Fibroblast of the aortic adventitia (primary cell): ENCODE results near the gene GDI2. TPM values are rescaled to one million over a fixed set of nuclear protein-coding genes. Genes with fewer than 3 reads are reported as not detected.
"Not testable (repeated sequence)": the region's sequence is repeated elsewhere in the genome, so short reads cannot be mapped to it uniquely, and the experiment has no call there.

Source experiments
- DNase-seq: peaks from one replicate; pipeline ENCODE4 v3.0.0-alpha.2; 2010; ENCODE audit warnings: low read depth
- H3K4me3 ChIP-seq: 2 replicates; pipeline ENCODE4 v1.5.1; 2011; ENCODE audit warnings: low read depth, mild to moderate bottlenecking, control low read depth, low read length, moderate library complexity
- total RNA-seq: library from RNA; depleted of rRNA; stranded (reverse); fragments of >200 nt; gene quantifications from 2 replicates; pipeline ENCODE4 v1.2.3, GENCODE V29; 2012; ENCODE audit warnings: low replicate concordance
- TF ChIP-seq, protein P1 (sequence below): IDR thresholded peaks from 2 replicates; pipeline ENCODE4 v1.5.1; 2011; ENCODE audit warnings: mild to moderate bottlenecking, low read length, control low read depth, inconsistent platforms; ENCODE audit not compliant: insufficient read depth

The GDI2 gene
- total RNA-seq, 1 donor = 482 TPM

DNA sequence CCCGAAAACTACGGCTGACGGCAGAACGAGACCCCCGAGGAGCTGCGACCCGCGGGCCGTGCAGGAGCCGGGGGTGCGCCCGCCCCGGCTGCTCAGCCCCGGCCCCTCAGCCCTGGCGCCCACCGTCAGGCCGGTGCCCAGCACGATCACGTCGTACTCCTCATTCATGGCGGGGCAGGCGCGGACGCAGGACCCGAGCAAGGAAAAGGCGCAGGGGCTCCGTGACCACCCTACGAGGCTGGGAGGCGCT lies 218 bp downstream of the GDI2 start:
- peak overlapping the region; percentile 93 for H3K4me3 ChIP-seq
- TF ChIP-seq, protein P1, sequence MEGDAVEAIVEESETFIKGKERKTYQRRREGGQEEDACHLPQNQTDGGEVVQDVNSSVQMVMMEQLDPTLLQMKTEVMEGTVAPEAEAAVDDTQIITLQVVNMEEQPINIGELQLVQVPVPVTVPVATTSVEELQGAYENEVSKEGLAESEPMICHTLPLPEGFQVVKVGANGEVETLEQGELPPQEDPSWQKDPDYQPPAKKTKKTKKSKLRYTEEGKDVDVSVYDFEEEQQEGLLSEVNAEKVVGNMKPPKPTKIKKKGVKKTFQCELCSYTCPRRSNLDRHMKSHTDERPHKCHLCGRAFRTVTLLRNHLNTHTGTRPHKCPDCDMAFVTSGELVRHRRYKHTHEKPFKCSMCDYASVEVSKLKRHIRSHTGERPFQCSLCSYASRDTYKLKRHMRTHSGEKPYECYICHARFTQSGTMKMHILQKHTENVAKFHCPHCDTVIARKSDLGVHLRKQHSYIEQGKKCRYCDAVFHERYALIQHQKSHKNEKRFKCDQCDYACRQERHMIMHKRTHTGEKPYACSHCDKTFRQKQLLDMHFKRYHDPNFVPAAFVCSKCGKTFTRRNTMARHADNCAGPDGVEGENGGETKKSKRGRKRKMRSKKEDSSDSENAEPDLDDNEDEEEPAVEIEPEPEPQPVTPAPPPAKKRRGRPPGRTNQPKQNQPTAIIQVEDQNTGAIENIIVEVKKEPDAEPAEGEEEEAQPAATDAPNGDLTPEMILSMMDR = no peak
- DNase-seq = no peak

- peak; percentile 19 for DNase-seq
- H3K4me3 ChIP-seq = peak overlapping the region; percentile 93
- TF ChIP-seq, protein P1 = no peak
Measured at GRCh38 chr10:5812283-5813090, 747 bp downstream of the GDI2 start.

DNA sequence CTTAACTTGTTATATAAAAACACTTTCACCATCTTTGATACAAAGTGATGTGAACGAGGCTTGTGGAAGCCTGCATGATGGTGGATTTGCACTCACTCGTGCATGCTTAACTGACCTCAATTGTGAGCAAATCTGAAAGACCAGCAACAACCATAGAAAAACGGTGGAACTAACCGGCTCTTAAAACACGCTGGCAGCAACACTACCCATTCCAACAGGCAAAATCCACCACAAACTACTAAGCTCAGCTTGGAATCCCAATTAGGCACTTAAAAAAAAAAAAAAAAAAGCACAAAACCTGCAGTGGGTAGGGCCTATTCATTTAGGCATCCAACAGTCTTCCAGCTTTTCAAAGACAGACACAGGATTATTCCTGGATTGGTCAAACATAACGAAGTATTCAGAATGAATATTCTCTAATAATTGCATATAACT lies 1.8 kb downstream of the GDI2 start:
- DNase-seq = peak; percentile 53
- TF ChIP-seq, protein P1 = no peak

GRCh38 chr10:5810225-5810624 lies 3.0 kb downstream of the GDI2 start:
- TF ChIP-seq, protein P1 = no peak
- peak overlapping the region; percentile 32 for H3K4me3 ChIP-seq
- DNase-seq = no peak

More for the DNA sequence above, 1.8 kb downstream of the GDI2 start:
- H3K4me3 ChIP-seq = peak overlapping the region; percentile 93

GRCh38 chr10:5809527-5810154 lies 3.6 kb downstream of the GDI2 start:
- TF ChIP-seq, protein P1 = no peak
- no peak for DNase-seq
- peak overlapping the region; percentile 47 for H3K4me3 ChIP-seq

DNA sequence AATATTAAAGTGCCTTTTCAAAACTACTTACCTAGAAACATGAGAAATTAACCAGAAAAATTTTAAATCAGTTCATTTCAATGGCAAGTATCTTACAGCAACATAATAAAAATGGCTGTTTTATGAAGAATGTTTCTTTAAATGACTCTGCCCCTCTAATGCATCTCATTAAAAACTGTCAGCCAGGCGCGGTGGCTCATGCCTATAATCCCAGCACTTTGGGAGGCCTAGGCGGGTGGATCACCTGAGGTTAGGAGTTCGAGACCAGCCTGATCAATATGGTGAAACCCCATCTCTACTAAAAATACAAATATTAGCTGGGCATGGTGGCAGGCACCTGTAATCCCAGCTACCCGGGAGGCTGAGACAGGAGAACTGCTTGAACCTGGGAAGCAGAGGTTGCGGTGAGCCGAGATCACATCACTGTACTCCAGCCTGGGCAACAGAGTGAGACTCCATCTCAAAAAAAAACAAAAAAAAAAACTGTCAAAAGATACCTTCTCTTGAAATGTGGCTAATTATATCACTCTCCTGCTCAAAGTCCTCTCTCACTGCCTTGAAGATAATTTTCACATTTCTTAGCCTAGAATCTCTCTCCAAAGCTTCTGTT lies 4.3 kb downstream of the GDI2 start:
- H3K4me3 ChIP-seq, DNase-seq: not testable (repeated sequence)

GRCh38 chr10:5806745-5807144 lies 6.5 kb downstream of the GDI2 start:
- DNase-seq = no peak
- TF ChIP-seq, protein P1 = no peak
- no peak overlapping the region for H3K4me3 ChIP-seq
